HepG2 (cell line): ENCODE results near the gene NPPB. TPM values are rescaled to one million over a fixed set of nuclear protein-coding genes. Genes with fewer than 3 reads are reported as not detected.
A peak's percentile ranks its signal among the peaks of the same experiment; 100 is the strongest.

Experiments
- ELF3 ChIP-seq: IDR thresholded peaks from 2 replicates; pipeline ENCODE4 v1.6.1; 2016; ENCODE audit warnings: missing genetic modification reagents, missing compliant biosample characterization
- ETV6 ChIP-seq: sonication (generic); formaldehyde crosslinking; conservative IDR thresholded peaks from 2 replicates; pipeline ENCODE4 v1.4.0; 2020; ENCODE audit warnings: missing genetic modification reagents
- GATA4 ChIP-seq: sonication (generic); IDR thresholded peaks from 2 replicates; pipeline ENCODE4 v1.6.1; 2016; ENCODE audit warnings: antibody characterized with exemption, low read depth, borderline replicate concordance
- GATAD1 ChIP-seq: IDR thresholded peaks from 2 replicates; pipeline ENCODE4 v1.6.1; 2016; ENCODE audit warnings: missing genetic modification reagents, missing compliant biosample characterization
- GMEB2 ChIP-seq: IDR thresholded peaks from 2 replicates; pipeline ENCODE4 v1.6.1; 2016; ENCODE audit warnings: missing biosample characterization, missing genetic modification reagents, low read depth
- HHEX ChIP-seq: IDR thresholded peaks from 2 replicates; pipeline ENCODE4 v1.6.1; 2016; ENCODE audit warnings: control low read depth
- IKZF5 ChIP-seq: IDR thresholded peaks from 2 replicates; pipeline ENCODE4 v1.6.1; 2018; ENCODE audit warnings: missing genetic modification reagents, mild to moderate bottlenecking, missing compliant biosample characterization
- NFE2 ChIP-seq: sonication (generic); formaldehyde crosslinking; IDR thresholded peaks from 2 replicates; pipeline ENCODE4 v1.4.0; 2020; ENCODE audit warnings: missing genetic modification reagents
- POLR2A ChIP-seq, 2 experiments: IDR thresholded peaks; 2 replicates each; pipeline ENCODE4 v1.6.1; 2011; ENCODE audit warnings: low read depth in 2 of 2, low read length in 2 of 2, mild to moderate bottlenecking in 1 of 2, moderate library complexity in 1 of 2; ENCODE audit not compliant: insufficient read depth in 1 of 2
- PRDM15 ChIP-seq: sonication (generic); formaldehyde crosslinking; IDR thresholded peaks from 2 replicates; pipeline ENCODE4 v1.4.0; 2020; ENCODE audit warnings: missing genetic modification reagents
- RFX1 ChIP-seq: fragments of 450-650 bp; IDR thresholded peaks from 2 replicates; pipeline ENCODE4 v1.6.1; 2017
- RFX3 ChIP-seq: IDR thresholded peaks from 2 replicates; pipeline ENCODE4 v1.6.1; 2016; ENCODE audit warnings: missing biosample characterization, missing genetic modification reagents
- RNF219 ChIP-seq: sonication (generic); formaldehyde crosslinking; IDR thresholded peaks from 2 replicates; pipeline ENCODE4 v1.5.0; 2020; ENCODE audit warnings: mild to moderate bottlenecking, missing genetic modification reagents
- SUZ12 ChIP-seq: fragments of 150-350 bp; IDR thresholded peaks from 2 replicates; pipeline ENCODE4 v1.6.1; 2014; ENCODE audit warnings: low read depth, low read length
- TFDP2 ChIP-seq: sonication (generic); formaldehyde crosslinking; IDR thresholded peaks from 2 replicates; pipeline ENCODE4 v1.4.0; 2020; ENCODE audit warnings: missing genetic modification reagents
- ZBTB2 ChIP-seq: sonication (generic); formaldehyde crosslinking; IDR thresholded peaks from 2 replicates; pipeline ENCODE4 v1.8.0; 2022; ENCODE audit warnings: low read depth, missing genetic modification reagents
- ZBTB7B ChIP-seq: sonication (generic); formaldehyde crosslinking; IDR thresholded peaks from 2 replicates; pipeline ENCODE4 v1.4.0; 2020; ENCODE audit warnings: missing genetic modification reagents
- ZNF10 ChIP-seq: sonication (generic); formaldehyde crosslinking; IDR thresholded peaks from 2 replicates; pipeline ENCODE4 v1.4.0; 2020; ENCODE audit warnings: mild to moderate bottlenecking, low read depth, missing genetic modification reagents, borderline replicate concordance
- polyA plus RNA-seq, 8 experiments: library from polyadenylated mRNA; depleted of rRNA in 3 of 8; stranded (reverse) in 7 of 8; unstranded in 1 of 8; fragments of >200 nt; fragmentation: Illumina TruSeq in 4 of 8; extraction: Trizol in 4 of 8; gene quantifications; 2 replicates each; pipeline versions ENCODE4 v1.2.1 to v1.2.3, GENCODE V29; 2011 to 2016; ENCODE audit warnings: low read depth in 4 of 8, missing spikeins in 1 of 8, mixed read lengths in 1 of 8; ENCODE audit not compliant: insufficient read depth in 1 of 8
- total RNA-seq, 5 experiments: library from RNA; depleted of rRNA; stranded (reverse); fragments of >200 nt; fragmentation: Illumina TruSeq; extraction: Trizol; gene quantifications; 2 replicates each; pipeline ENCODE4 v1.2.3, GENCODE V29; 2016; ENCODE audit warnings: low read depth in 1 of 5

The NPPB gene
- total and polyA plus RNA-seq, 2 of the 13 experiments (the other 11 are each of a cell fraction or from before 2014, with no cell fraction given), result 1.9 TPM; not detected in 1

- no peak for TF ChIP-seq HHEX (CRISPR knock-in tag)
- no peak for TF ChIP-seq ZNF10
- peak; percentile 57 for TF ChIP-seq PRDM15
- TF ChIP-seq SUZ12, result 0 out of 2 replicates have a peak, but pooled peaks have one; percentile 7
- TF ChIP-seq ETV6 (CRISPR knock-in tag), result peak; percentile 98
- no peak for TF ChIP-seq POLR2A (IDR thresholded peaks at IDR 0.05; ENCODE audit: insufficient read depth in 1 of 2, low read depth in 2 of 2, low read length in 2 of 2)
- TF ChIP-seq RFX1, result no peak
- TF ChIP-seq GATA4, result no peak
- TF ChIP-seq TFDP2 (CRISPR knock-in tag), result no peak
- TF ChIP-seq RNF219 (CRISPR knock-in tag), result no peak
- TF ChIP-seq RFX3, result no peak
- TF ChIP-seq ELF3 (CRISPR knock-in tag), result peak; percentile 83
- TF ChIP-seq GMEB2 (CRISPR knock-in tag), result no peak
- no peak for TF ChIP-seq NFE2
- peak; percentile 91 for TF ChIP-seq IKZF5 (CRISPR knock-in tag)
- TF ChIP-seq ZBTB2 (CRISPR knock-in tag), result peak; percentile 79
- peak; percentile 96 for TF ChIP-seq ZBTB7B (CRISPR knock-in tag)
- TF ChIP-seq GATAD1 (CRISPR knock-in tag), result peak; percentile 79
Measured at GRCh38 chr1:11858968-11859871, 475 bp upstream of the NPPB start (continued).
